ENCODE results near the gene TTR.

TTR gene

DNA sequence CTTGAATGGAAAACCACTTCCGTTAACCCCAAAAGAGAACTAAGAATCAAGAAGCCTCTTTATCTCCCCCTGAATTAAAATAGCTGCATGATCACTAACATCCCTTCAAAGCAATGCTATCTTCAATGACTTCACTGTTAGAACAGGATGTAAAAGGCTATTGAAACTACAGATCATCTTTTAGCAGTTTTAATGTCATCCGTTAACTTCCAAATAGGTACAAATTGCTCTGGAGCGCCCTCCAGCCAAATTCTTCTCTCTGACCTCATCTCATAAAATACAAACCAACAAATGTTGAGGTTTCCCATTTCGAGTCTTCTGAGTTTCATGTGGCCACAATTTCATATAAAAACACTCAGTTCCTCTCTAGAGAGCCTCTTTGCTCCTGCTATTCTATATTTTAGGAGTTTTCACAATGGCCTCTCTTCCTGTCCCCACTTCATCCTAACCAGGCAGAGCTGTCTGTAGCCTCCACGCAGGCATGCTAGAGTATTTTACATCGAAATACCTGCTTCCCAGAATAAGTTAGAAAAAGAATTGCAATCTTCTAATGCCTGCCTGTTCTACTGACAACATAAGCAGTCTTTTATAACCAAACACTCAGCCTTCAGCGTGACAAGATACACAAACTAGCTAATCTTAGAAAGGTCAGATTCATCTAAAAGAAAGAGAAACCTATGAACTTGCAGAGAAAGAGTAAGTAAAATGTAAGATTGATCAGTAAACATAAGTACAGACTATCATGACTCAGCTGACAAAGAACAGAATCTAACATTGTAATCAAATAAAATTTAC, 54.9 kb downstream of the TTR start:
- FAIRE-seq (peak; percentile 84), DNase-seq (ENCODE audit: extremely low spot score, insufficient read length, low read depth) (no peak)

GRCh38 chr18:31647127-31647753, 55.6 kb downstream of the TTR start:
- no peak for DNase-seq (ENCODE audit: extremely low spot score, insufficient read length, low read depth)
- no peak for FAIRE-seq
